Measurements from ENCODE around the gene RTN1.

DNA sequence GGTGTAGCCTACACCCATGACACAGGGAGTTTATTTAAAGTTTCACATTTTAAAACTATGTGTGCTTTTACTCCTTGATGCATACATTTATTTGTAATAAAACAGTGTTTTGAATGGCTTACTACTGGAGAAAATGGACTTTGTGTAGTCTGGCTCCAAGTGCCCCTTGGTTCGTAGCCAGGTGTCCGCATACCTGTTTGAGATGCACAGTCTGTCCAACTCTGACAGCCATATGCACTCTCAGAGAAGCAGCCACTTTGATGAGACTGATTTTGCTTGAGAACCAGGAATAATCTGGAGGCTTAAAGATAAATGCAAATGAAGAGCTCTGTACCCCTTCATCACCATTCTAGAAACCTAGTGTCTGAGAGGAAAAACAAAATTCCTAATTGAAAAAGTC, 24.0 kb downstream of the RTN1 start:
- no peak for TF ChIP-seq POLR2A (IDR thresholded peaks at IDR 0.05; ENCODE audit: low read length)
- no peak for TF ChIP-seq GATA1 (IDR thresholded peaks at IDR 0.05; ENCODE audit: low read depth, low read length)

All from erythroblast (primary cell).